HT1080 (cell line): Measurements from ENCODE around the gene COA8. TPM values are rescaled to one million over a fixed set of nuclear protein-coding genes. Genes with fewer than 3 reads are reported as not detected.

Source experiments
- small RNA-seq: library from RNA; depleted of rRNA; stranded (forward); fragments of <200 nt; gene quantifications from one replicate; pipeline ENCODE3, GENCODE V24; 2014
- total RNA-seq: library from RNA; depleted of rRNA; stranded (reverse); fragments of >200 nt; shearing (Covaris generic); gene quantifications from 2 replicates; pipeline ENCODE4 v1.2.3, GENCODE V29; 2014; rRNA removed

The COA8 gene
- total RNA-seq, 1 experiment from 2014 or later, result 50.6 TPM

Small RNAs within 50 kb of the gene (small RNA-seq; reads per million reads assigned to genes)
- gene RNU4-68P, result 0.27 reads per million, percentile 24 among the genes with 10 or more reads in this experiment
- not detected for gene RNU7-160P

Other genes starting within 250 kb of the COA8 start
- 207 and 288 TPM in 2 replicates for gene EIF5, start 228.7 kb upstream of the COA8 start, total RNA-seq
- 76.6 and 77.7 TPM in 2 replicates for gene MARK3, start 177.5 kb upstream of the COA8 start, total RNA-seq
- 5.9 and 6.9 TPM in 2 replicates for gene CKB, start 40.1 kb upstream of the COA8 start, total RNA-seq
- gene TRMT61A, start 33.8 kb upstream of the COA8 start, total RNA-seq, result 29.0 and 34.1 TPM in 2 replicates
- gene BAG5, start 303 bp upstream of the COA8 start, total RNA-seq, result 19.7 and 23.8 TPM in 2 replicates
- gene KLC1, start 66.3 kb downstream of the COA8 start, total RNA-seq, result 123 and 163 TPM in 2 replicates
- 70.5 and 77.9 TPM in 2 replicates for gene XRCC3, start 152.5 kb downstream of the COA8 start, total RNA-seq
- gene ZFYVE21, start 152.8 kb downstream of the COA8 start, total RNA-seq, result 30.0 and 45.3 TPM in 2 replicates